Skeletal muscle satellite cell (primary cell): ENCODE results near the gene ALDH1A2.
"Not testable (repeated sequence)": the region's sequence is repeated elsewhere in the genome, so short reads cannot be mapped to it uniquely, and the experiment has no call there.

Experiments
- H3K27me3 ChIP-seq: 2 replicates; pipeline ENCODE4 v1.7.0; 2013; ENCODE audit warnings: low read length; ENCODE audit not compliant: control insufficient read depth, insufficient read depth
- H3K36me3 ChIP-seq: 2 replicates; pipeline ENCODE4 v1.7.0; 2013; ENCODE audit warnings: mild to moderate bottlenecking, control low read depth, low read length; ENCODE audit not compliant: insufficient read depth
- H3K4me1 ChIP-seq: 2 replicates; pipeline ENCODE4 v1.7.0; 2013; ENCODE audit warnings: low read length; ENCODE audit not compliant: control insufficient read depth, insufficient read depth
- H3K4me2 ChIP-seq: 2 replicates; pipeline ENCODE4 v1.7.0; 2013; ENCODE audit warnings: mild to moderate bottlenecking, low read length
- H3K4me3 ChIP-seq: 2 replicates; pipeline ENCODE4 v1.7.0; 2013; ENCODE audit warnings: low read length
- H3K9ac ChIP-seq: 2 replicates; pipeline ENCODE4 v1.7.0; 2013; ENCODE audit warnings: mild to moderate bottlenecking, low read depth, low read length, moderate library complexity
- H3K9me3 ChIP-seq: replicated peaks from 2 replicates; pipeline ENCODE4 v1.7.0; 2013; ENCODE audit warnings: mild to moderate bottlenecking, control low read depth, low read length

Gene ALDH1A2

GRCh38 chr15:58014470-58014869 lies 51.0 kb downstream of the ALDH1A2 start:
- no peak overlapping the region for H3K4me3 ChIP-seq
- no peak overlapping the region for H3K4me2 ChIP-seq
- H3K27me3 ChIP-seq, result no peaks in the 10 kb centered on the region
- H3K9ac ChIP-seq, result no peak overlapping the region
- H3K36me3 ChIP-seq, result no peaks in the 10 kb centered on the region
- peaks cover 22% of the 10 kb centered on the region for H3K4me1 ChIP-seq
- no peaks in the 10 kb centered on the region for H3K9me3 ChIP-seq

GRCh38 chr15:58014040-58014439 lies 51.5 kb downstream of the ALDH1A2 start:
- no peak overlapping the region for H3K4me3 ChIP-seq
- H3K4me2 ChIP-seq, result no peak overlapping the region
- H3K9ac ChIP-seq, result no peak overlapping the region
- H3K4me1 ChIP-seq, result peaks cover 18% of the 10 kb centered on the region
- no peaks in the 10 kb centered on the region for H3K36me3 ChIP-seq
- H3K27me3 ChIP-seq, result no peaks in the 10 kb centered on the region
- H3K9me3 ChIP-seq, result no peaks in the 10 kb centered on the region

- Histone ChIP-seq H3K9me3 (no peaks in the 10 kb centered on the region), H3K4me1 (peaks cover 9% of the 10 kb centered on the region), H3K9ac (no peak overlapping the region), H3K4me3 (no peak overlapping the region), H3K27me3 (no peaks in the 10 kb centered on the region), H3K4me2 (no peak overlapping the region), H3K36me3 (no peaks in the 10 kb centered on the region)
These were observed 54.5 kb downstream of the ALDH1A2 start for GRCh38 chr15:58010983-58011382.

GRCh38 chr15:58003810-58004209 lies 61.7 kb downstream of the ALDH1A2 start:
- Histone ChIP-seq H3K36me3 (no peaks in the 10 kb centered on the region), H3K4me3 (no peak overlapping the region), H3K27me3 (no peaks in the 10 kb centered on the region), H3K4me2 (no peak overlapping the region), H3K9ac (no peak overlapping the region), H3K9me3 (no peaks in the 10 kb centered on the region), H3K4me1 (no peaks in the 10 kb centered on the region)

- Histone ChIP-seq H3K4me3 (no peak overlapping the region), H3K27me3 (peaks cover 4% of the 10 kb centered on the region), H3K9me3 (no peaks in the 10 kb centered on the region), H3K4me1 (no peaks in the 10 kb centered on the region), H3K9ac (no peak overlapping the region), H3K36me3 (no peaks in the 10 kb centered on the region), H3K4me2 (no peak overlapping the region)
These were observed 63.0 kb downstream of the ALDH1A2 start for GRCh38 chr15:58002338-58003126.

- H3K9me3 ChIP-seq, H3K4me1 ChIP-seq, H3K4me3 ChIP-seq: not testable (repeated sequence)
These were observed 65.8 kb downstream of the ALDH1A2 start for GRCh38 chr15:57999699-58000098.

GRCh38 chr15:57996561-57996960 lies 69.0 kb downstream of the ALDH1A2 start:
- H3K9ac ChIP-seq, result no peak overlapping the region
- peaks cover 8% of the 10 kb centered on the region for H3K27me3 ChIP-seq
- H3K36me3 ChIP-seq, result no peaks in the 10 kb centered on the region
- H3K9me3 ChIP-seq, result no peaks in the 10 kb centered on the region
- no peak overlapping the region for H3K4me3 ChIP-seq
- H3K4me1 ChIP-seq, result no peaks in the 10 kb centered on the region
- H3K4me2 ChIP-seq, result no peak overlapping the region

More at GRCh38 chr15:57999699-58000098, 65.8 kb downstream of the ALDH1A2 start:
- H3K36me3 ChIP-seq, H3K9ac ChIP-seq, H3K4me2 ChIP-seq, H3K27me3 ChIP-seq: not testable (repeated sequence)

- Histone ChIP-seq H3K27me3 (peaks cover 8% of the 10 kb centered on the region), H3K4me2 (no peak overlapping the region), H3K36me3 (no peaks in the 10 kb centered on the region), H3K9ac (no peak overlapping the region), H3K9me3 (no peaks in the 10 kb centered on the region), H3K4me1 (no peaks in the 10 kb centered on the region), H3K4me3 (no peak overlapping the region)
These were observed 71.1 kb downstream of the ALDH1A2 start for GRCh38 chr15:57994221-57995049.

GRCh38 chr15:57993409-57994145 lies 71.9 kb downstream of the ALDH1A2 start:
- Histone ChIP-seq H3K4me2 (no peak overlapping the region), H3K9ac (no peak overlapping the region), H3K4me3 (no peak overlapping the region), H3K27me3 (peaks cover 8% of the 10 kb centered on the region), H3K4me1 (no peaks in the 10 kb centered on the region), H3K36me3 (no peaks in the 10 kb centered on the region), H3K9me3 (no peaks in the 10 kb centered on the region)

GRCh38 chr15:57992761-57993355 lies 72.7 kb downstream of the ALDH1A2 start:
- H3K4me1 ChIP-seq, result no peaks in the 10 kb centered on the region
- no peaks in the 10 kb centered on the region for H3K36me3 ChIP-seq
- no peaks in the 10 kb centered on the region for H3K9me3 ChIP-seq
- no peak overlapping the region for H3K4me2 ChIP-seq
- H3K27me3 ChIP-seq, result peaks cover 7% of the 10 kb centered on the region
- no peak overlapping the region for H3K9ac ChIP-seq
- H3K4me3 ChIP-seq, result no peak overlapping the region

- no peak overlapping the region for H3K4me2 ChIP-seq
- H3K4me3 ChIP-seq, result no peak overlapping the region
- H3K9ac ChIP-seq, result no peak overlapping the region
- H3K36me3 ChIP-seq, result no peaks in the 10 kb centered on the region
- H3K4me1 ChIP-seq, result no peaks in the 10 kb centered on the region
- H3K9me3 ChIP-seq, result no peaks in the 10 kb centered on the region
- peaks cover 5% of the 10 kb centered on the region for H3K27me3 ChIP-seq
These were observed 92.0 kb downstream of the ALDH1A2 start for GRCh38 chr15:57973534-57973933.
